ENCODE measurements around the gene TCOF1. TPM values are rescaled to one million over a fixed set of nuclear protein-coding genes. Genes with fewer than 3 reads are reported as not detected.

Gene TCOF1
- total RNA-seq, 2 experiments from 2014 or later, result 40.4 to 43.2 TPM

GRCh38 chr5:150428106-150428876, 70.8 kb downstream of the TCOF1 start:
- no peaks in the 10 kb centered on the region for H3K27me3 Mint-ChIP-seq
- no peak overlapping the region for H3K4me3 ChIP-seq (ENCODE audit: low read length)
- H3K27ac Mint-ChIP-seq, result no peak overlapping the region

GRCh38 chr5:150428978-150429377, 71.5 kb downstream of the TCOF1 start:
- no peaks in the 10 kb centered on the region for H3K36me3 ChIP-seq (ENCODE audit: insufficient read depth, low read length)
- H3K27me3 Mint-ChIP-seq, result no peaks in the 10 kb centered on the region
- no peak overlapping the region for H3K4me3 ChIP-seq (ENCODE audit: low read length)
- no peaks in the 10 kb centered on the region for H3K4me1 Mint-ChIP-seq (ENCODE audit: low read depth)
- CTCF ChIA-PET, result no interaction called here
- H3K27ac Mint-ChIP-seq, result no peak overlapping the region
- no peak for TF ChIP-seq CTCF (IDR thresholded peaks at IDR 0.05)
- no peak overlapping the region for H3K4me3 Mint-ChIP-seq
- DNase-seq (no peak), ATAC-seq (ENCODE audit: poor library complexity) (no peak)
- no peaks in the 10 kb centered on the region for H3K9me3 ChIP-seq (ENCODE audit: control insufficient read depth in 1 of 2, insufficient read depth in 1 of 2, low read length in 2 of 2)
- no peaks in the 10 kb centered on the region for H3K36me3 Mint-ChIP-seq (ENCODE audit: low read depth)
- POLR2A ChIA-PET, result no interaction called here
- no peak overlapping the region for H3K27ac ChIP-seq (ENCODE audit: low read depth in 1 of 2, low read length in 2 of 2)
- no peaks in the 10 kb centered on the region for H3K4me1 ChIP-seq (ENCODE audit: insufficient read depth, low read length)
- intact Hi-C loops (cut with DNase I, micrococcal nuclease), result no loop called here
- H3K27me3 ChIP-seq (ENCODE audit: control insufficient read depth in 1 of 2, insufficient read depth in 2 of 2, low read length in 2 of 2), result no peaks in the 10 kb centered on the region
- H3K9me3 Mint-ChIP-seq, result no peaks in the 10 kb centered on the region

More at GRCh38 chr5:150428106-150428876, 70.8 kb downstream of the TCOF1 start:
- Histone ChIP-seq H3K27ac (ENCODE audit: low read depth in 1 of 2, low read length in 2 of 2) (no peak overlapping the region), H3K9me3 (ENCODE audit: control insufficient read depth in 1 of 2, insufficient read depth in 1 of 2, low read length in 2 of 2) (no peaks in the 10 kb centered on the region), H3K4me1 (ENCODE audit: insufficient read depth, low read length) (no peaks in the 10 kb centered on the region), H3K27me3 (ENCODE audit: control insufficient read depth in 1 of 2, insufficient read depth in 2 of 2, low read length in 2 of 2) (no peaks in the 10 kb centered on the region), H3K36me3 (ENCODE audit: insufficient read depth, low read length) (no peaks in the 10 kb centered on the region)
- Mint-ChIP-seq H3K9me3 (no peaks in the 10 kb centered on the region), H3K36me3 (ENCODE audit: low read depth) (no peaks in the 10 kb centered on the region), H3K4me3 (no peak overlapping the region), H3K4me1 (ENCODE audit: low read depth) (no peaks in the 10 kb centered on the region)
- DNase-seq (no peak), ATAC-seq (ENCODE audit: poor library complexity) (no peak)
- POLR2A ChIA-PET, result no interaction called here
- TF ChIP-seq CTCF (IDR thresholded peaks at IDR 0.05), result no peak
- intact Hi-C loops (cut with DNase I, micrococcal nuclease), result no loop called here
- CTCF ChIA-PET, result no interaction called here

- intact Hi-C loops (cut with DNase I, micrococcal nuclease), result no loop called here
- no peaks in the 10 kb centered on the region for H3K27me3 ChIP-seq (ENCODE audit: control insufficient read depth in 1 of 2, insufficient read depth in 2 of 2, low read length in 2 of 2)
- ATAC-seq (ENCODE audit: poor library complexity) (no peak), DNase-seq (peak in 1 of 14 experiments; percentile 29)
- no peaks in the 10 kb centered on the region for H3K4me1 ChIP-seq (ENCODE audit: insufficient read depth, low read length)
- Mint-ChIP-seq H3K36me3 (ENCODE audit: low read depth) (no peaks in the 10 kb centered on the region), H3K27me3 (no peaks in the 10 kb centered on the region), H3K27ac (no peak overlapping the region), H3K4me1 (ENCODE audit: low read depth) (no peaks in the 10 kb centered on the region), H3K9me3 (no peaks in the 10 kb centered on the region), H3K4me3 (no peak overlapping the region)
- TF ChIP-seq CTCF (IDR thresholded peaks at IDR 0.05), result no peak
- no peak overlapping the region for H3K4me3 ChIP-seq (ENCODE audit: low read length)
- H3K36me3 ChIP-seq (ENCODE audit: insufficient read depth, low read length), result no peaks in the 10 kb centered on the region
- no peak overlapping the region for H3K27ac ChIP-seq (ENCODE audit: low read depth in 1 of 2, low read length in 2 of 2)
- H3K9me3 ChIP-seq (ENCODE audit: control insufficient read depth in 1 of 2, insufficient read depth in 1 of 2, low read length in 2 of 2), result no peaks in the 10 kb centered on the region
- CTCF ChIA-PET, result no interaction called here
- POLR2A ChIA-PET, result no interaction called here
Observed at GRCh38 chr5:150429410-150429873, 71.9 kb downstream of the TCOF1 start.
